ENCODE data around the gene ANXA4. TPM values are rescaled to one million over a fixed set of nuclear protein-coding genes. Genes with fewer than 3 reads are reported as not detected.

ANXA4 gene
- total RNA-seq, 1 donor from 2014 or later = 4.7 TPM

DNA sequence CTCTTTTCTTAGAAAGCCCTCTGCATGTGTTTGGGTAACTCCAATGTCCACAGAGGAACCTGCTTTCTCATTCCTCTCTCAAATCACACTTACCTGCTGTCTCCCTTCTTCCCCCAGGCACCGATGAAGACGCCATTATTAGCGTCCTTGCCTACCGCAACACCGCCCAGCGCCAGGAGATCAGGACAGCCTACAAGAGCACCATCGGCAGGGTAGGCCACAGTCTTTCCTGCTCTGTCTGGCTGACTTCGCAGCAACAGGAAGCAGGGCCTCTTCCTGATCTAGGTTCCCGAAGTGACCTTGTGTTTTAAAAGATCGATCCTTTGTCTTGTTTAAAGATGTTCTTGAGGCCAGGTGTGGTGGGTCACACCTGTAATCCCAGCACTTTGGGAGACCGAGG is 62.5 kb downstream of the ANXA4 start:
- Histone ChIP-seq H3K4me3 (no peak overlapping the region), H3K36me3 (no peaks in the 10 kb centered on the region), H3K4me1 (peaks cover 11% of the 10 kb centered on the region), H3F3A (ENCODE audit: low read depth) (peaks cover under 1% of the 10 kb centered on the region), H3K4me2 (no peak overlapping the region), H4K20me1 (ENCODE audit: low read depth) (no peaks in the 10 kb centered on the region), H3K9ac (no peak overlapping the region), H2AFZ (replicated peaks) (no peak overlapping the region), H3K79me2 (ENCODE audit: low read depth) (no peaks in the 10 kb centered on the region), H3K27me3 (no peaks in the 10 kb centered on the region), H3K27ac (no peak overlapping the region), H3K9me3 (ENCODE audit: low read depth) (no peaks in the 10 kb centered on the region)
- Mint-ChIP-seq H3K4me3 (no peak overlapping the region), H3K27me3 (ENCODE audit: insufficient read depth, low read depth) (peaks cover 9% of the 10 kb centered on the region), H3K36me3 (no peaks in the 10 kb centered on the region), H3K27ac (no peak overlapping the region), H3K4me1 (peaks cover 17% of the 10 kb centered on the region), H3K9me3 (no peaks in the 10 kb centered on the region)
- no peak for DNase-seq (ENCODE audit: low spot score)
- no peak for TF ChIP-seq EZH2 (IDR thresholded peaks at IDR 0.05)
- no peak for TF ChIP-seq EZH2phosphoT487 (IDR thresholded peaks at IDR 0.05)
- no peak for TF ChIP-seq CTCF (IDR thresholded peaks at IDR 0.05)

DNA sequence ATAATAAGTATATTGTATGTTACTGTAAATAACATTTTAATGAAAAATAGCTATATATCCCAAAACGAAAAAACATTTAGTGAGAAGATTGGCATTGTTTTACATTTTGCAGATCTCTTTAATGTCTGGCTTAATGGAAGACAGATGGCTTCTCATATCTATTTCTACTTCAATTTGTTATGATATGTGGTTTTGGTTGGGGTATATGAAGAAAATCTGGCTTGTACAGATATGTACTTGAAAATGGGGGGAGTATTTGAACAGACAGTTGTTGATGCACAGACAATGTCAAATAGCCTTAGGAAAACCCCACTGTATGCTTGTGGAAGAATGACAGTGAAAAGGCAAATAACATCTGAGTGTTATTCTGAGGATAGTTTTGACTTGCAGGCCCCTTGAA is 64.0 kb downstream of the ANXA4 start:
- no peak overlapping the region for H3K27ac ChIP-seq
- Mint-ChIP-seq H3K36me3 (no peaks in the 10 kb centered on the region), H3K4me1 (peaks cover 8% of the 10 kb centered on the region), H3K27ac (no peak overlapping the region), H3K4me3 (no peak overlapping the region), H3K27me3 (ENCODE audit: insufficient read depth, low read depth) (peaks cover 6% of the 10 kb centered on the region), H3K9me3 (no peaks in the 10 kb centered on the region)
- no peak overlapping the region for H3K4me2 ChIP-seq
- H3K27me3 ChIP-seq = no peaks in the 10 kb centered on the region
- H2AFZ ChIP-seq (replicated peaks) = no peak overlapping the region
- DNase-seq (ENCODE audit: low spot score) = no peak
- no peak overlapping the region for H3K4me3 ChIP-seq
- TF ChIP-seq EZH2 (IDR thresholded peaks at IDR 0.05) = no peak
- TF ChIP-seq CTCF (IDR thresholded peaks at IDR 0.05) = no peak
- TF ChIP-seq EZH2phosphoT487 (IDR thresholded peaks at IDR 0.05) = no peak
- H3K36me3 ChIP-seq = no peaks in the 10 kb centered on the region
- H4K20me1 ChIP-seq (ENCODE audit: low read depth) = no peaks in the 10 kb centered on the region
- H3K9me3 ChIP-seq (ENCODE audit: low read depth) = no peaks in the 10 kb centered on the region
- no peak overlapping the region for H3K9ac ChIP-seq
- H3F3A ChIP-seq (ENCODE audit: low read depth) = no peaks in the 10 kb centered on the region
- H3K79me2 ChIP-seq (ENCODE audit: low read depth) = no peaks in the 10 kb centered on the region
- peaks cover 7% of the 10 kb centered on the region for H3K4me1 ChIP-seq

GRCh38 chr2:69807821-69808540 is 66.0 kb downstream of the ANXA4 start:
- no peaks in the 10 kb centered on the region for H3K79me2 ChIP-seq (ENCODE audit: low read depth)
- H3K9me3 ChIP-seq (ENCODE audit: low read depth) = no peaks in the 10 kb centered on the region
- no peak overlapping the region for H3K27ac ChIP-seq
- no peak overlapping the region for H2AFZ ChIP-seq (replicated peaks)
- TF ChIP-seq EZH2 (IDR thresholded peaks at IDR 0.05) = no peak
- TF ChIP-seq EZH2phosphoT487 (IDR thresholded peaks at IDR 0.05) = no peak
- TF ChIP-seq CTCF (IDR thresholded peaks at IDR 0.05) = no peak
- Mint-ChIP-seq H3K4me3 (no peak overlapping the region), H3K27ac (peak overlapping the region; percentile 8), H3K27me3 (ENCODE audit: insufficient read depth, low read depth) (peaks cover 6% of the 10 kb centered on the region), H3K9me3 (no peaks in the 10 kb centered on the region), H3K36me3 (no peaks in the 10 kb centered on the region), H3K4me1 (no peaks in the 10 kb centered on the region)
- no peaks in the 10 kb centered on the region for H3K27me3 ChIP-seq
- no peaks in the 10 kb centered on the region for H3F3A ChIP-seq (ENCODE audit: low read depth)
- peak; percentile 13 for DNase-seq (ENCODE audit: low spot score)
- H3K4me1 ChIP-seq = no peaks in the 10 kb centered on the region
- no peaks in the 10 kb centered on the region for H3K36me3 ChIP-seq
- no peak overlapping the region for H3K9ac ChIP-seq
- H4K20me1 ChIP-seq (ENCODE audit: low read depth) = no peaks in the 10 kb centered on the region
- no peak overlapping the region for H3K4me2 ChIP-seq
- H3K4me3 ChIP-seq = no peak overlapping the region
